Measurements from ENCODE around the gene MSANTD1. TPM values are rescaled to one million over a fixed set of nuclear protein-coding genes. Genes with fewer than 3 reads are reported as not detected.

Gene MSANTD1
- total RNA-seq, 1 donor from 2014 or later = 2.6 TPM

DNA sequence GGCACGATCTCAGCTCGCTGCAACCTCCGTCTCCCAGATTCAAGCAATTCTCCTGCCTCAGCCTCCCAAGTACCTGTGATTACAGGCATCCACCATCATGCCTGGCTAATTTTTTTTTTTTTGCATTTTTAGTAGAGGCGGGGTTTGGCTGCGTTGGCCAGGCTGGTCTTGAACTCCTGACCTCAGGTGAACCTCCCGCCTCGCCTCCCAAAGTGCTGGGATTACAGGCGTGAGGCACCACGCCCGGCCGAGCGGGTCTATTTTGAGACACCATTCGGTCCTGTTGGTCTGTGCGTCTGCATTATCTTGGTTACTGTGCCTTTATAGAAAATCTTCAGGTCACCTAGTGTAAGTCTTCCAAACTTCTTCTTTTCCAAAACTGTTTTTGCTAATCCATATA lies 22.2 kb downstream of the MSANTD1 start:
- Mint-ChIP-seq H3K27ac (ENCODE audit: unreplicated experiment) (no peak overlapping the region), H3K4me1 (ENCODE audit: low read depth, unreplicated experiment) (no peaks in the 10 kb centered on the region), H3K9me3 (ENCODE audit: unreplicated experiment) (peaks cover 1% of the 10 kb centered on the region), H3K36me3 (ENCODE audit: unreplicated experiment) (no peaks in the 10 kb centered on the region), H3K4me3 (ENCODE audit: unreplicated experiment) (no peak overlapping the region), H3K27me3 (ENCODE audit: unreplicated experiment) (no peaks in the 10 kb centered on the region)
- no peak for DNase-seq
- TF ChIP-seq, protein P1, sequence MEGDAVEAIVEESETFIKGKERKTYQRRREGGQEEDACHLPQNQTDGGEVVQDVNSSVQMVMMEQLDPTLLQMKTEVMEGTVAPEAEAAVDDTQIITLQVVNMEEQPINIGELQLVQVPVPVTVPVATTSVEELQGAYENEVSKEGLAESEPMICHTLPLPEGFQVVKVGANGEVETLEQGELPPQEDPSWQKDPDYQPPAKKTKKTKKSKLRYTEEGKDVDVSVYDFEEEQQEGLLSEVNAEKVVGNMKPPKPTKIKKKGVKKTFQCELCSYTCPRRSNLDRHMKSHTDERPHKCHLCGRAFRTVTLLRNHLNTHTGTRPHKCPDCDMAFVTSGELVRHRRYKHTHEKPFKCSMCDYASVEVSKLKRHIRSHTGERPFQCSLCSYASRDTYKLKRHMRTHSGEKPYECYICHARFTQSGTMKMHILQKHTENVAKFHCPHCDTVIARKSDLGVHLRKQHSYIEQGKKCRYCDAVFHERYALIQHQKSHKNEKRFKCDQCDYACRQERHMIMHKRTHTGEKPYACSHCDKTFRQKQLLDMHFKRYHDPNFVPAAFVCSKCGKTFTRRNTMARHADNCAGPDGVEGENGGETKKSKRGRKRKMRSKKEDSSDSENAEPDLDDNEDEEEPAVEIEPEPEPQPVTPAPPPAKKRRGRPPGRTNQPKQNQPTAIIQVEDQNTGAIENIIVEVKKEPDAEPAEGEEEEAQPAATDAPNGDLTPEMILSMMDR (IDR thresholded peaks at IDR 0.05; ENCODE audit: partially characterized antibody, unreplicated experiment) = no peak

DNA sequence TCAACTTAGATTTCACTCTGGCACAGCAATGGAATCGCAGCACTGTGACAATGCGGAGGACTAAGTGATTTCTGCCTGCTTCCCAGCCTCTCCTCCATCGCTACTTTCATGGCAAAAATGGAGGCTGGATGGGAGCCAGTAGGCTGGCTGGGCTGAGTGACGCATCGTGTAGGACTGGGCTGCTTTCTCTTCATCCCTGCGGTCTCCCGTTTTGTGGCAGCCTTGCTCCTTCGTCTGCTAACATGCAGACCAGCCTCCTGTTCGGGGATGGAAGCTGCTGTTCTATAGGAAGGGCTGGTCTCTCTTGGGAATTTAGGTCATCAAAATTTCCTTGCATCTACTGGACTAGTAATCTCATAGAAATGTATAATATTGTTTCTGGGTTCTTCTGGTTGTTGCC lies 28.0 kb downstream of the MSANTD1 start:
- Mint-ChIP-seq H3K9me3 (ENCODE audit: unreplicated experiment) (peaks cover 4% of the 10 kb centered on the region), H3K27me3 (ENCODE audit: unreplicated experiment) (no peaks in the 10 kb centered on the region), H3K36me3 (ENCODE audit: unreplicated experiment) (peaks cover 16% of the 10 kb centered on the region), H3K4me1 (ENCODE audit: low read depth, unreplicated experiment) (no peaks in the 10 kb centered on the region), H3K27ac (ENCODE audit: unreplicated experiment) (no peak overlapping the region), H3K4me3 (ENCODE audit: unreplicated experiment) (no peak overlapping the region)
- TF ChIP-seq, protein P1 (IDR thresholded peaks at IDR 0.05; ENCODE audit: partially characterized antibody, unreplicated experiment) = no peak
- no peak for DNase-seq

DNA sequence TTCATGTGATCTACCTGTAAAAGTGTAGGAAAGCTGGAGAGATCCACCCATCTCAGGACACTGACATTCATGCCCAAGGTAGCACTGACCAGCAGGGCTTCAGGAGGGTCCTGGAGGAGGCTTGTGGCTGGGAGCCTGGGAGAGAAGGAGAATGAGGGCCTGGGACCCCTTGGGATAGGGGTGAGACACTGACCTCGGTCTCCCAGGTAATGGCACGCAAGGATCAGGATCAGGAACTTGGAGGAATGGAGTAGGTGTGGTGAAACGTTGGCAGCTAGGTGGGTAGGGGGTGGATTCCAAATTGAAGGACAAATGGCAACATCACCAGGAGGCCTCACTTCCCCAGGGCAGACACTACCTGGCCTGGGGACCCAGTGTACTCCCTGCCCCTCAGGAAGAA lies 31.5 kb downstream of the MSANTD1 start:
- Mint-ChIP-seq H3K36me3 (ENCODE audit: unreplicated experiment) (peaks cover 16% of the 10 kb centered on the region), H3K4me1 (ENCODE audit: low read depth, unreplicated experiment) (no peaks in the 10 kb centered on the region), H3K27me3 (ENCODE audit: unreplicated experiment) (peaks cover 3% of the 10 kb centered on the region), H3K27ac (ENCODE audit: unreplicated experiment) (no peak overlapping the region), H3K9me3 (ENCODE audit: unreplicated experiment) (peaks cover 8% of the 10 kb centered on the region), H3K4me3 (ENCODE audit: unreplicated experiment) (no peak overlapping the region)
- TF ChIP-seq, protein P1 (IDR thresholded peaks at IDR 0.05; ENCODE audit: partially characterized antibody, unreplicated experiment) = no peak
- no peak for DNase-seq

DNA sequence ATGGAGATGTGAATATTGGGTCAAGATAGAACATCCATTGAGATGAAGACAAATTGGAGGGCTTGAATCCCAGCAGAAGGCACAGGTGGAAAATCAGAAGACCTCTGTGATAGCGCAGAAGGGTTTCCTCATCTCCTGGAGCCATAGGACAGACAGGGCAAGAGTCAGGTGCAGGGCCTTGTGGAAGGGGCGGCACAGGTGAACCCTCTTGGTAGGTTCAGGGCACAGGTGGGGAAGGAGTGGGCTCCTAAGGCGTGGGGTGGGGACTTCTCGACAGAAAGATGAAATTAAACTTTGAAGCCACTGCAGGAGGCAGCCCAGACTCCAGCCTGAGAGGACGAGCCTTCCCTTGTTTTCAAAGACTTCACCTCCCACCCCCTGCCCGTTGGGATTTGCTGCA lies 34.5 kb downstream of the MSANTD1 start:
- Mint-ChIP-seq H3K9me3 (ENCODE audit: unreplicated experiment) (peaks cover 10% of the 10 kb centered on the region), H3K4me3 (ENCODE audit: unreplicated experiment) (no peak overlapping the region), H3K36me3 (ENCODE audit: unreplicated experiment) (peaks cover 16% of the 10 kb centered on the region), H3K27me3 (ENCODE audit: unreplicated experiment) (peaks cover 4% of the 10 kb centered on the region), H3K4me1 (ENCODE audit: low read depth, unreplicated experiment) (peaks cover 3% of the 10 kb centered on the region), H3K27ac (ENCODE audit: unreplicated experiment) (no peak overlapping the region)
- TF ChIP-seq, protein P1 (IDR thresholded peaks at IDR 0.05; ENCODE audit: partially characterized antibody, unreplicated experiment) = no peak
- DNase-seq = no peak

DNA sequence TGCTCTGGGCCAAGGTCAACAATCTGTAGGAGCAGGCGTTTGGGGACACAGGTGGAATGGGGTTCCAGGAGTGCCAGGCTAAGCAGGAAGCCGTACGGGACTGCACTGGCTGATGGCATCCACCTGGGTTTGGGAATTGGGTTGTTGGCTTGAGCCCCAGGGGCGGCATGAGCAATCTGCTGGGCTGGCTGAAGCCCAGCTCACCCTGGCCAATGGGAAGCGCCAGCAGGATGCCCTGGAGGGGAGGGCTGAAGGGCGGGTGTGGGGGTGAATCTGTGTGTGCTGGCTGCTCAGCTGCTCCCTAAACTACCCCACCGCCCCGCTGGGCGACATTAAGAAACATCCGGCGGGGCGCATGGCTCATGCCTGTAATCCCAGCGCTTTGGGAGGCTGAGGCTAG lies 35.0 kb downstream of the MSANTD1 start:
- TF ChIP-seq, protein P1 (IDR thresholded peaks at IDR 0.05; ENCODE audit: partially characterized antibody, unreplicated experiment) = no peak
- no peak overlapping the region for H3K4me3 Mint-ChIP-seq (ENCODE audit: unreplicated experiment)
- peaks cover 3% of the 10 kb centered on the region for H3K4me1 Mint-ChIP-seq (ENCODE audit: low read depth, unreplicated experiment)
- H3K36me3 Mint-ChIP-seq (ENCODE audit: unreplicated experiment) = peaks cover 14% of the 10 kb centered on the region
- no peak for DNase-seq
- peaks cover 10% of the 10 kb centered on the region for H3K9me3 Mint-ChIP-seq (ENCODE audit: unreplicated experiment)
- no peak overlapping the region for H3K27ac Mint-ChIP-seq (ENCODE audit: unreplicated experiment)
- peaks cover 4% of the 10 kb centered on the region for H3K27me3 Mint-ChIP-seq (ENCODE audit: unreplicated experiment)
